GM18502 (cell line): ENCODE results near the gene MYOF.
"Not testable (repeated sequence)": the region's sequence is repeated elsewhere in the genome, so short reads cannot be mapped to it uniquely, and the experiment has no call there.

ENCODE experiments used
- ATAC-seq: cut with Tn5 transposase; IDR thresholded peaks from one replicate; pipeline ENCODE4 v1.9.1; 2021; ENCODE audit warnings: mild to moderate bottlenecking; ENCODE audit not compliant: unreplicated experiment, poor library complexity

Gene MYOF

GRCh38 chr10:93434991-93435491, 47.1 kb downstream of the MYOF start:
- ATAC-seq, result no peak

DNA sequence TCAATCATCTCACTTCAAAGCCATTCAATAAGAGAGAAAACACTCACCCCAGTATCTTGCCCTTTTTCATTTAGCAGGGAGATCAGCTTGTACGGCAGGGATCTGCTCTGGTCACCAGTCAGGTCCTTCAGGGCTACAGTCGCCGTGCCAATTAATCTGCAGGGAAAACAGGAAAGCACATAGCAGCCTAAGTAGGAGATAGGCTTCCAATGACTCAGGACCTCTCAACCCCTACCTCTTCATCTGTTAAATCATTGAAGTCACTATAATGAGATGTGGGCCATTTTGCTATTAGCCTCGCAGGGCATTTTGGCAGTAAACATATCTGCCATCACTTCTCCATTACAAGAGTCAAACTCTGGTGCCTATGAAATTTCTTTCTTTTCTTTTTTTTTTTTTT, 50.8 kb downstream of the MYOF start:
- no peak for ATAC-seq

DNA sequence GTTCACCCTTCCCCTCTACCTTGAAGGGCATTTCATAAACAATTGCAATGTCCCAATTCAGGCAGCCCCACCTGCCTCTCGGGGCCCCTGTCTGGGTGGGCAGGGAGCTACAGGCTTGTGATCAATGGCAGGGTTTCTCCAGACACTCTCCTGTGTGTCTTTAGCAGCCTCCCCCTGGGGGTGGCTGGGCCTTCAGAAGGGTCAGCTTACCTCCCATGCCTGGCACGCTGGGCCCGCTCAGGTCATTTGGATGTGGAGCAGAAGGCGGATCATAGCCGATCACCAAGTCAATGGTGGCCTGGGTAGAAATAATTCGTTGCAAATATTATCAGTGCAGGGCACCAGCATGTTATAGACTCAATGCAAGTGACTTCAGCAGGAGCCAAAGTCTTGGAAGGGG, 56.3 kb downstream of the MYOF start:
- ATAC-seq, result no peak

DNA sequence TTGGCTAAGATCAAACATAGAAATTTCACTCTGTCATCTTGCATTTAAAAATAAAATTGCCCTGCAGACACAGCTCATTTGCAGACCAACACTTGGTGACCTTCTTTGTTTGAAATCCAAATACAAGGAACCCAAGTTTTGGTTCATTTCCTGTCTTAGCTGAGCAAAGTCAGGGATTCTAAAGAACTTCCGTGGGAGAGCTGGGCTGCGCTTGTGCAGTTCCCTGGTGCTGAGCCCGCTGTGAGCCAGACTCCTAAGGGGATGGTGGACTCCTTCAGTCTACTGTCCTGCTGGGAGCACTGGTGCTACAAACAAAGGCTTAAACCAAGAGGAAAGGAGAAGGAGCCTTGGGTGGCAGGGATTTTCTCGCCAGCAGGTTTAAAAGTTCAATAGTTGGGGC, 60.0 kb downstream of the MYOF start:
- ATAC-seq, result no peak

DNA sequence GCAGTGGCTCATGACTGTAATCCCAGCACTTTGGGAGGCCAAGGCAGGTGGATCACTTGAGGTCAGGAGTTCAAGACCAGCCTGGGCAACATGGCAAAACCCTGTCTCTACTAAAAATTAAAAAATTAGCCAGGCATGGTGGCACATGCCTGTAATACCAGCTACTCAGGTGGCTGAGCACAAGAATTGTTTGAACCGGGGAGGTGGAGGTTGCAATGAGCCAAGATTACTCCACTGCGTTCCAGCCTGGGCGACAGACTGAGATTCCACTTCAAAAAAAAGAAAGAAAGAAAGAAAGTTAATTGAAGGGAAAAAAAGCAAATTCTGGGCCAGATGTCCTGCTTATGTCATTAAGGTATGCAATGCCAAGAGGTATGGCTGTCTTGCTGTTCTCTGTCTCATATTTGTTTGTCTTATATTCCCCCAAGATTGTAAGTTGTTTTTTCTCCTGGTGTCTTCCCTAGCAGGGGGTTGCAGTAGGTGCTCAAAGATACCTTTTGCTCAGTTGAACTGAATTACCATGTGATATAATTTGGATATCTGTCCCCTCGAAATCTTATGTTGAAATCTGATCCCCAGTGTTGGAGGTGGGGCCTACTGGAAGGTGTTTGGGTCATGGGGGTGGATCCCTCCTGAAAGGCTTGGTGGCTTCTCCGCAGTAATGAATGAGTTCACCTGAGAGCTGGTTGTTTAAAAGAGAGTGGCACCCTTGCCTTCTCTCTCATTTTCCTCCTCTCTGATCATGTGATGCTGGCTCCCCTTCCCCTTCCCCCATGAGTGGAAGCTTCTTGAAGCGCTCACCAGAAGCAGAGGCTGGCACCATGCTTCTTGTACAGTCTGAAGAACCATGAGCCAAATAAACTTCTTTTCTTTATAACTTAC, 60.9 kb downstream of the MYOF start:
- ATAC-seq, result no peak

DNA sequence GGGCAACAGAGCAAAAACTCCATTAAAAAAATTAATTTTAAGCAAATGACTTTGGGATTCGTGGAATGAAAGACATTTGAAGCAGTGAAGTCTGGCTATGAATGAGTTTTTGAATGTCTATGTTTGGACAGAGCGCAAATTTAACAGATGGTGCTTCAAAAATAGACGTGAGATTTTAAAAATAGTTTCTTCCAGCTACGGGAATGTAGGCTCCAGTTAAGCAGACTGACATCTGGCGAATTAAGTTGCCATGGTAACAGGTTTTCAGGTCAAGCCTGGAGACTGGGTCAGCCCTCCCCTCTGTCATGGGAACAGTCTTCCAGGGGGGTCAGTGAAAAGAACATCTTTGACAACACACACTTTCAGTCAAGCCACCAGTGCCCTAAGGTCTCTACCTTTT, 62.0 kb downstream of the MYOF start:
- ATAC-seq, result no peak

GRCh38 chr10:93419016-93419415, 63.1 kb downstream of the MYOF start:
- ATAC-seq, result not testable (repeated sequence)

GRCh38 chr10:93417921-93418320, 64.2 kb downstream of the MYOF start:
- no peak for ATAC-seq

DNA sequence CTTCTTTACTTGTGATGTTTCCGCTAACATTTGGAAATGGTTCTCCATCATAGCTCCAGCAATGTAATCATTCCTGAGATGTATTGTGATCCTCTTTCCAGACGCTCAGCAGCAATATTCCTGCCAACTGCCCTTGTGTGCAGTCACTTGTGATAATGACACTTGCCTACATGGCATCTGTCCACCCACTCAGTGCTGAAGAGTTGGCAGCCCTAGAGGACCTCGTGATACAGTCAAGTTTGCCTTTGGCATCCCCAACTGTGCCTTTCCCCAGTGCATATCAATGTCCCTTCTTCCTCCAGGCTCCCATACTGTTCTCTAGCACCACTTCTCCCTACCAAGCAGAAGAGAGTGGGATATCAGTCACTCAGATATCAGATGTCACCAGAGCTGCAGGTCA, 64.9 kb downstream of the MYOF start:
- ATAC-seq, result no peak

- ATAC-seq, result no peak
These were observed 65.3 kb downstream of the MYOF start for GRCh38 chr10:93416824-93417223.

DNA sequence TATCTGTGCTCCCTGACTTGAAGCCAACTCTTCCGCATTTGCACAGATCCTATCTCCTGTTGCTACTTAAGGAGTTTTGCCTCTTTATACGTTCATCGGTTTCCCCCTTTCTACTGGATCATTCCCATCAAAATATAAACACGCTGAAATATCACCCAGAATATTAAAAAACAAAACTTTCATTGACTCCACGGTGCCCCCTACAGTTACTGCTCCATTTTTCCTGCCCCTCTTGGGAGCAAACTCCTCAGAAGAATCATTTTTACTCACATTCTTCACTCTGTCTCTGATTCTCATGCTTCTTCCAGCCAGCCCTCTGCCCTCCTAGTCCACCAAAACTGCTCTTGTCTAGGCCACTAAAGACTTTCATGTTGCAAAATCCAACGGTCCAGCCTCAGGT, 66.4 kb downstream of the MYOF start:
- ATAC-seq, result no peak

DNA sequence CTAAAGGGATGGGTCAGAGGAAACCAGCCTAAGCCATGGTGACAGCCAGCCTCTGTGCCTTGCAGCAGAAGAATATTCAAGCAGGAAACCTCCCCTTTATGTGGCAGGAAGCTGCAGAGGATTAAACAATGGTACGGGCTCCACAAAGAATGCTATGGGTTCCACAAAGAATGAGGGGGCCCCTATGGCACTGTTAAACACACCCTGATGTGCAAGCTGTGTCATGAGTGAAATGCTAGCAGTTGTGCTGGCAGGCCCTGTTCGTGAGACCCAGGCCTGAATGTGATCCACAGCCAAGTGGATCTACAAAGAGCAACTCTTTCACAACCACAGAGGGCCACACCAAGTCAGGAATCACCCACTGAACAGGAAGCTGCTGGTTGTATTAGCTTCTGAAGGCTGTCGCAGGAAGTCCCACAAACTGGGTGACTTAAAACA, 68.9 kb downstream of the MYOF start:
- no peak for ATAC-seq

DNA sequence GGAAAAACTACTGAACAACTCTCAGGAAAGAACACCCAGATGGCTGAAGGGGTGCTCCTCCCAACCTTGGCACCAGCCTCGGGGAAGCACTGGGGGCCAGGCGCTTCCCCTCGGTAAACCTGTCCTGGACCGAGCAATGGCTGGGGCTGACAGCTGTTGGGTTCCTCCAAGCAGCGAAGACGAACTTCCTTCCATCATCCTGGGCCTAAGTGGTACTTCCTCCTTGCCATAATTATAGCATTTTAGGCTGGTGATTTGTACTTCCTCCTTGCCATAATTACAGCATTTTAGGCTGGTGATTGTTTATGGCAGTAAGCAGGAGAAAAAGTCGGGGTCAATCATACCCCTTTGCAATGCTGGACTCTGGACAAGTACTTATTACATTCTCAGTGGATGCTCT, 69.3 kb downstream of the MYOF start:
- no peak for ATAC-seq

DNA sequence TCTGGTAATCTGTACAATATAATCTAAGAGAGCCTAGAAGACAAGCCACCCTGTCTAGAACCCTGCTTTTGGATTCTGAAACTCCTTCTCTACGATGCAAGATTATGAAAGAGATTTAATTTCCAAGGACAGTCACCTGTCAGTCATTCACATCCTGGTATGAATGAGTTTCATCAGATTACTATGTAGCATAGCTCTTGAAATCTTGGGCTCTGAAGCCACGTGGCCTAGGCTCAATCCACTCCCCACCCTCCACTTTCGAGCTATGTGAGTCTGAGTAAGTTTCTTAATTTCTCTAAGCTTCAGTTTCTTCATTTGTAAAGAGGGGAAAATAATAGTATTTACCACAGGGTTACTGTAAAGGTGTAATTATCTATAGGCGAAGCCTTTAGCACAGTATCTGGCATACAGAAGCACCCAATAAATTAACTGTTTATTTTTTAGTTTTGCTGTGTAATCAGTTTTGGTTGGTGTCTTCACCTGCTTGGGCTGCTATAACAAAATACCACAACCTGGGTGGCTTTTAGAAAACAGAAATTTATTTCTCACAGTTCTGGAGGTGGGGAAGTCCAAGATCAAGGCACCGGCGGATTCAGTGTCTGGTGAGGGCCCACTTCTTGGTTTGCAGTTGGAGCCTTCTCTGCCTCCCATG, 71.3 kb downstream of the MYOF start:
- no peak for ATAC-seq

- ATAC-seq, result no peak
These were observed 73.4 kb downstream of the MYOF start for GRCh38 chr10:93408783-93409182.

DNA sequence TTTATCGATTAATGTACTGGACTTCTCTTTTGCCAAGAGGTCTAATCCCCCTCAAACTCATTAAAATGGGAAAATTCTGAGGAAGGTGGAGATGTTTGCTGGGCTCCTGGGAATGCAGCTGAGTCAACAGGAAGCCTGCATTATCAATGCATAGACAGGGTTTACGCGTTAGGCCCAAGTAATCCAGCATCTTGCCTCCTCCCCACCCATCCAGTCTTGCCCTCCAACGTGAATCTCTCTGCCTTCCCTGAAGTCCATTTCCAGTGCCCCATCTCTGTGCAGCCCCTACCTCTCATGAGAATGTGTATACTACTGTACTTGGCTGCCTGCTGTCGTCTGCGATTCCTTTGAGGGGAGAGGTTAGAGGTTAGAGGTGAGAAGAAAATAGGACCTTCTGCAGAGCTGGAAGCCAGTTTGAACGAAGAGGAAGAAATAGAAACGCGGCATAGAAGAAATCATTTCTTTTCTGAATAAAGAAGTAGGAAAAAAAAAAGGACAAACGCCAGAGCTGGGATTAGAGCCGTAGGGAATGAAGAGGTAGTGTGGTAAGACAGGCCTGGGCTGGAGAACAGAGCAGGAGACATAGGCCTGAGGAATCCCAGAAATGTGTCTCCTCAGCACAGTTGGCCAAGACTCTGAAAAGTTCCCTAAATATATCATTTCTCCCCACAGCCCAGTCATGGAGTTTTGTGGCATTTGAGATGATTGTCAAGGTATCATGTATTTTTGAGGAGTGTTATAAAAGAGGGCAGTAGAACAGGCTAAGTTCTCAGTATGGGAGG, 75.6 kb downstream of the MYOF start:
- ATAC-seq, result no peak

- no peak for ATAC-seq
These were observed 78.1 kb downstream of the MYOF start for GRCh38 chr10:93404048-93404354.

- ATAC-seq, result no peak
These were observed 78.7 kb downstream of the MYOF start for GRCh38 chr10:93403152-93404047.

DNA sequence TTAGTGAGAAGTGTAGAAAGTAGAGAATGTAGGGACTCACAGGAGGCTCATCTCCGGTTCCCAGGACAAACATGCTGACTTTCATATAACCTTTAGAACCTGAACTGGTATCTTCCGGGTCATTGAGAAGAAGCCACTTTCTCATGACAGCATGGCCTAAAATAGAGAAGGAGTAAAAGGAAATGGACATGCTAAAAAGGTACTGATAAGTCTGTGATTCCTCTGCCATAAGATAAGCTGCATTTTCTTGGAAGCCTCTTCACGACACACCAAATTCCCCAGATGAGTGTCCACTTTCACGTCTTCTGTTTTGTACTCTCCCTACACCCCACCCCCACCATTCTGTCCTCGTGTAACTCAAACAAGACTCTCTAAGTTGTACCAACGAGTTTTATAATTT, 79.9 kb downstream of the MYOF start:
- no peak for ATAC-seq

DNA sequence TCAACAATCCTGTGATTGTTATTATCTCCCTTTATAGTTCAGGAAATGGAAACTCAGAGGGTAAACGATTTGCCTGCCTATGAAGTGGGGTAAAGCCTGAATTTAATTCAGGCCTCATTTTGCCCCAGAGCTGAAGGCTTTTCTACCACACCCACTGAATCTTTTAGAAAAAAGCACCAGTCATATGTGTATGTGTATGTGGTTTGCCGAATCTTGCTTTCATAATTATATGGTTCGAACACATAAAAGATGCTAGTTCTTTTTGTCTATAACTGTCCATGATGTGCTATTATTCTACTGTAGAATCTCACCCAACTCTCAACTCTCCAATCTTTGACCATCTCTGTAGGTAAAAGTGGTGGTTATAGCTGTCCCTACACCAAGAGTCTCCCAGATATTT, 83.6 kb downstream of the MYOF start:
- ATAC-seq, result no peak
